Progenitor cell of endocrine pancreas (in vitro differentiated cells): ENCODE data around the gene PTPRT. TPM values are rescaled to one million over a fixed set of nuclear protein-coding genes. Genes with fewer than 3 reads are reported as not detected.

Source experiments
- DNase-seq: peaks from one replicate; pipeline ENCODE4 v3.0.0; 2021; ENCODE audit warnings: low spot score; ENCODE audit not compliant: unreplicated experiment
- H3K27ac Mint-ChIP-seq: 2 replicates; pipeline ENCODE4 v1.8.0; 2021; ENCODE audit warnings: mild to moderate bottlenecking, moderate library complexity, mixed read lengths
- H3K27me3 Mint-ChIP-seq: 2 replicates; pipeline ENCODE4 v1.8.0; 2021; ENCODE audit warnings: mixed read lengths
- H3K36me3 Mint-ChIP-seq: 2 replicates; pipeline ENCODE4 v1.8.0; 2022; ENCODE audit warnings: mixed read lengths; ENCODE audit not compliant: insufficient read depth
- H3K4me1 Mint-ChIP-seq: 2 replicates; pipeline ENCODE4 v1.8.0; 2021; ENCODE audit warnings: low read depth, mixed read lengths
- H3K4me3 Mint-ChIP-seq: 2 replicates; pipeline ENCODE4 v1.8.0; 2021; ENCODE audit warnings: low read depth, mild to moderate bottlenecking, moderate library complexity, mixed read lengths
- H3K9me3 Mint-ChIP-seq: 2 replicates; pipeline ENCODE4 v1.8.0; 2021; ENCODE audit warnings: low read depth, mixed read lengths
- CTCF ChIP-seq: fragments of 200-600 bp; sonication (generic); IDR thresholded peaks from one replicate; pipeline ENCODE4 v1.5.0; 2021; ENCODE audit warnings: antibody characterized with exemption, mild to moderate bottlenecking; ENCODE audit not compliant: unreplicated experiment
- total RNA-seq: library from RNA; stranded (reverse); gene quantifications from 2 replicates; pipeline ENCODE4 v1.2.1, GENCODE V29; 2021

PTPRT gene
- total RNA-seq, 1 donor from 2014 or later, result 65.9 TPM

DNA sequence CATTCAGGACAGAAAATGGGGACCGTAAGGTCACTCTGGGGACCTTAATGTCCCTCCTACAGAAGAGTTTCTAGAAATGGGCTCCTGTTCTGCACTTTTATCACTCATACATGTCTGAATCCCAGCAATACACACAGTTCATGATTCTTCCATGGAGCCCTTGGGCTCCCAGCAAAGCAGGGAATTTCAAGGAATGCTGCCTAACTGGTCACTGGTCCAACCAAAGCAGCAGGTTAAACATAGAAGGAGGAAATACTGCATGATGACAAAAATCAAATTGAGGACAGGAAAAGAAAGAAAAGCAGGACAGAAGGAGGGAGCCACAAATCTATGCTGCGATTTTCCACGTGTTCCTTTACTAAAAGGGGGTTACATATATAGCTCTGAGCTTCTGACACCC is 300.2 kb downstream of the PTPRT start:
- TF ChIP-seq CTCF, result no peak
- Mint-ChIP-seq H3K27me3 (no peaks in the 10 kb centered on the region), H3K36me3 (no peaks in the 10 kb centered on the region), H3K9me3 (peaks cover 3% of the 10 kb centered on the region), H3K27ac (no peak overlapping the region), H3K4me1 (peaks cover 19% of the 10 kb centered on the region), H3K4me3 (no peak overlapping the region)
- no peak for DNase-seq

DNA sequence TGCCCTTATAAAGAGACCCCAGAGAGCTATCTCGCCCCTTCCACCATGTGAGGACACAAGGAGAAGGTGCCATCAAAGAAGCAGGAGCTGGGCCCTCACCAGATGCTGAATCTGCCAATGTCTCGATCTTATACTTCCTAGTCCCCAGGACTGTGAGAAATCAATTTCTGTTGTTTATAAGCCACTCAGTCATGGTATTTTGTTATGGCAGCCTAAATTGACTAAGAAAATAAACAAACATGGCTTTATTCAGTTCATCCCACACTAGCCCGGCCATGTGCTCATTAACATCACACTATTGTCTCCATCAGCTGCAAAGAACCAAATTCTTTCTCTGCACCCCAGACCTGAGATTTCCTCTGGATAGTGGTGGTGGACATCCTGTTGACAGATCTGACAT is 302.4 kb downstream of the PTPRT start:
- Mint-ChIP-seq H3K4me1 (peaks cover 12% of the 10 kb centered on the region), H3K4me3 (no peak overlapping the region), H3K9me3 (peaks cover 3% of the 10 kb centered on the region), H3K27ac (no peak overlapping the region), H3K27me3 (no peaks in the 10 kb centered on the region), H3K36me3 (peaks cover 2% of the 10 kb centered on the region)
- TF ChIP-seq CTCF, result no peak
- DNase-seq, result no peak

DNA sequence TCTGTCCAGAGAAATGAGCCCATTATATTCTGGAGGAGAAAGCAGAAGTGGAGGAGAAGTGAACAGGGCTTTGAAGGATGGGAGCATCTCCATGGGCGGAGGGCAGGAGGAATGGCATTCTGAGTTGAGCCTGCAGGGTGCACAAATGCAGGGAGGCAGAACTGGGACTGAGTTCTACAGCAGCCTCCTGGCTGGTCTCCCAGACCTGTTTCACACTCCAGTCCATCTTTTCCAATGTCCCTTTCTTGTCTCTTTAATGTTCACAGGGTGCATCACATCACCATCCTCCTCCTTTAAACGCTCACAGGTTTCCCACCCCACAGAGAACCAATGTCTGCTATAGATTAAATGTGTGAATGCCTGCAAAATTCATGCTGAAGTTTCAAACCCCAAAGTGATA is 302.9 kb downstream of the PTPRT start:
- no peak for DNase-seq
- peaks cover 3% of the 10 kb centered on the region for H3K9me3 Mint-ChIP-seq
- peaks cover 12% of the 10 kb centered on the region for H3K4me1 Mint-ChIP-seq
- TF ChIP-seq CTCF, result no peak
- H3K27me3 Mint-ChIP-seq, result no peaks in the 10 kb centered on the region
- H3K27ac Mint-ChIP-seq, result no peak overlapping the region
- H3K4me3 Mint-ChIP-seq, result no peak overlapping the region
- peaks cover 3% of the 10 kb centered on the region for H3K36me3 Mint-ChIP-seq

GRCh38 chr20:42886046-42886445 is 303.7 kb downstream of the PTPRT start:
- H3K9me3 Mint-ChIP-seq, result peaks cover 2% of the 10 kb centered on the region
- H3K36me3 Mint-ChIP-seq, result peaks cover 3% of the 10 kb centered on the region
- peaks cover 12% of the 10 kb centered on the region for H3K4me1 Mint-ChIP-seq
- no peak for DNase-seq
- no peak overlapping the region for H3K4me3 Mint-ChIP-seq
- no peak overlapping the region for H3K27ac Mint-ChIP-seq
- H3K27me3 Mint-ChIP-seq, result no peaks in the 10 kb centered on the region
- TF ChIP-seq CTCF, result no peak

DNA sequence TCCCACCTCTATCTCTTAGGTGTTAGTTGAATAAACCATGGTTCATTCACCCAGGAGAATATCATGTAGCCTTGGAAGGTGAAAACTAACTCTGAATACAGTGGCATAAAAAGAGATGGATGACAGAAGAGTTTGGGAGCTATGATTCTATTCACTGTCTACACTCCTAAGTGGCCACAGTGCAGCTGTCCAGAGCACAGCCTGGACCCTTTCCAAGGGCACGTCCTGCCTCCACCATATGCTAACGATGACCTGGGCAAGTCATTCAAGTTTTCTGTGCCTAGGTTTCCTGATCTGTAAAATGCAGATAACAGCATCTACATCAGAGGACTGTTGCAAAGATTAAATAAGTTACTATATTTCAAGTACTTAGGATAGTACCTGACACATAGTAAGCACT is 314.1 kb downstream of the PTPRT start:
- H3K4me3 Mint-ChIP-seq, result no peak overlapping the region
- no peak for DNase-seq
- no peaks in the 10 kb centered on the region for H3K4me1 Mint-ChIP-seq
- peaks cover 15% of the 10 kb centered on the region for H3K36me3 Mint-ChIP-seq
- no peaks in the 10 kb centered on the region for H3K27me3 Mint-ChIP-seq
- H3K27ac Mint-ChIP-seq, result no peak overlapping the region
- peaks cover 3% of the 10 kb centered on the region for H3K9me3 Mint-ChIP-seq
- no peak for TF ChIP-seq CTCF
